Middle frontal gyrus (tissue), 1 donor: ENCODE results near the gene URM1.

Source experiments
- DNase-seq: peaks from one replicate; pipeline ENCODE4 v3.0.0-alpha.2; 2015; ENCODE audit warnings: low spot score; ENCODE audit errors: extremely low spot score

URM1 gene

DNA sequence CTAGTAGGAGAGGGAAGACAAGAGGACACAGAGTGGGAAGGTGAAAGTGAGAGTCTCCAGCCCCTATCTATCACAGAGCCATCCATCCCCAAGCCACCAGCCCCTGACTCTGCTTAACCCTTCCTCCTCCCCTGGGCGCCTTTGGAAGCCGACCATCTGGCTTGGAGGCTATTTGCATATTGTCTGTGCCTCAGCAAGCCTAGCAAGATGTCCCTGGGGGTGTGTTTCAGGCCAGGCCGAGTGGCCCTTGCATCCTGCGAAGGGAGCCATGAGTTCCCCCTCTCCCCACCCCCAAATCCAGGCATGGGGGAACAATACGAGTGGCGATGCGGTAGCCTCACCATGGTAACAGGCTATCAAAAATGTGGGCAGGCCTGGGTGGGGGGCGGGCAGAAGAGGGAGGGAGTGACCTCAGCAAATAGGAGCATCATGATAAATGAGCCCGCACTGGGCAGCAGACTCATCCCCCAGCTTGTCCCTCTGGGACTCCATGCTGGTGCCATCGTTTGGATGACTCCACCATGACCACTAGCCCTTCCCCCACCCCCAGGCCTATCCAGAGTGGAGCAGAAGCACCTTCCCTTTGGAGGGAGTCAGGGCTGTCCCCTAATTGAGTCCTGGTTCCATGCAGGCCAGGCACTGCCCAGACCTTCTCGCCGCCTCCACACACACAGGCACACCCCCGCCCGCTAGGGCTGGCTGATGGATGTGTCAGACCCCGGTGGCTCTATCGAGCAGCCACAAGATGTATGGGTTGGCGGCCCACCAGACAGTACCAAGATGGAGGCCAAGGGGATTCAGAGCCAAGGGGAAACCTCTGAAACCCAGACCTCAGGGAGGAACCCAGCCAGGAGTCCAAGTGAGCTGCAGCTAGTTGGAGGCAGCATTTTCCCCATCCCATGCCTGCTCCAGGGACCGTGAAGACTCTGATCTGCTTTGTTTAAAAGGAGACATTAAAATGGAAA is 14.6 kb downstream of the URM1 start:
- DNase-seq: no peak

DNA sequence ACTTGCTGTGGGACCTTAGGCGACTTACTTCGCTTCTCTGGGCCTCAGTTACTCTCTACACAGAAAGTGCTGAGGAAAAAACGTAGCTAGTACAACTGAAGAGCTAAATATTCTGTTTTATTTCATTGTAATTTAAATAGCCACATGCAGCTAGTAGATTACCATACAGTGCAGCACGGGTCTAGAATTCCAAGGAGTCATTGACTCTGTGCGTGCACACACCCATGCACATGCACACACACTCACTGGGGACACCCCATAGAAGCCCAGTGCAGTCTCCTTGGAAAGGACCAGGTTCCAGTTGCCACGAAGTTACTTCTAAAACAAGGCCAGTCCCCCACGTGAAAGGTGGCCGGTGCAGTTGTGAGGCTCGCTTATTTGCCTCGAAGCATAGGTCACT is 17.0 kb downstream of the URM1 start:
- DNase-seq: no peak

DNA sequence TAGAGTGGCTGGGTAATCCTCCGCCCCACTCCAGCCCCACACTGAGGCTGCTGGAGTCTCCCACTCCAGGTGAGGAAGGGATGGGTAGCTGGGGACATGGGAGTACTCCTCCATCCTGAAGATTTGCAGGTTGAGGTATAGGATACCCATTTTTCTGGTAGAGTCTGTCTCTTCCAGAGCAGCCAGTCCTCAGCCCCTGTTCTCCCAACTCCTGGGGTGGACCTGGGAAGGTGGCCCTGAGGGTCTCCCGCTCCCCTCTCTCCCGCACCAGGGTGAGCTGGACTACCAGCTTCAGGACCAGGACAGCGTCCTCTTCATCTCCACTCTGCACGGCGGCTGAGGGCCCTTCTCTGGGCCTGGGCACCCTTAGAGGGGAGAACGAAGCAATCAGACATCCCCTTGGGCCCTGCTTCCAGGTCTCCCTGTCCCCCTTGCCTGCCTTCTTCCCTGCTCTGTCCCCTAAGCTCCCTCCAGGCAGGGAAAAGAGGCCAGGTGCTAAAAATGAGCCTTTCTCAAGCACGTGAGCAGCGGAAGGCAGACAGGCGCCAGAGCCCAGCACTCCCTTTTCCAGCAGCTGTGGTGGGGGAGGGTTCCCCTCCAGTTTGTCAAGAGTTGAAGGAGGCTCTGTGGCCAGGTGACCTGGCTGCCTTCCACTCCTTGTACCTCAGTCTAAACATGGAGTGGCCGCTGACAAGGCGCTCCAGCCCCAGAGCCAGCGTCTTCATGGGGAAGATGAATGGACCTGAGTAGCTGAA is 18.4 kb downstream of the URM1 start:
- no peak for DNase-seq

DNA sequence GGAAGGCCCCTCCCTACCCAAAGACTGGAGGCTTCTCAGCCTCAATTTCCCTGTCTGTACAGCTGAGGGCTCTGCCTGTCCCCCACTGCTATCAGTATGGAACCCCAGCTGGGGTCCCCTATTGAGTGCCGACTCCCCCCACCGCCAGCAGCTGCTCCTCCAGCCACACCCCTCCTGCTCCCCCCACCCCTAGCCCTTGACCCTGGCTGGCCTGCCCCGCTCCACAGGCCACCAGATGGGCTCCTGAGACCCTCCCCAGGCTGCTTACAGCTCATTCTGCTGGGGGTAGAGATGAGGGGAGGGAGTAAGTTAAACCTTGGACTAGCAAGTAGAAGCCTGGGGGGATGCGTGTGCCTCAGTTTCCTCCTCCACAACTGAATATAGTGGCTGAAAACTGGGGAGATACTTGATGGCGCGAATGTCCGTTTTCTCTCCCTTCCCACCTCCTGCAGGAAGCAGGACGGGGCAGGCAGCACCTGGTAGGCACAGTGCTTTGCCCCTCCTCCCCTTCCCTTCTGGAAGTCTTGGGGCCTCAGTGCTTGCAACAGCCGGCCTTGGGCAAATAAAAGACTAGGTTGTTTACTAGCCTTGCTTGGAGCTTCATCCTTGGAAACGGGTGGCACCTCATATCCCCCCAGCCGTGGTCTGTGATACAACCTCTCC is 19.1 kb downstream of the URM1 start:
- DNase-seq: no peak

DNA sequence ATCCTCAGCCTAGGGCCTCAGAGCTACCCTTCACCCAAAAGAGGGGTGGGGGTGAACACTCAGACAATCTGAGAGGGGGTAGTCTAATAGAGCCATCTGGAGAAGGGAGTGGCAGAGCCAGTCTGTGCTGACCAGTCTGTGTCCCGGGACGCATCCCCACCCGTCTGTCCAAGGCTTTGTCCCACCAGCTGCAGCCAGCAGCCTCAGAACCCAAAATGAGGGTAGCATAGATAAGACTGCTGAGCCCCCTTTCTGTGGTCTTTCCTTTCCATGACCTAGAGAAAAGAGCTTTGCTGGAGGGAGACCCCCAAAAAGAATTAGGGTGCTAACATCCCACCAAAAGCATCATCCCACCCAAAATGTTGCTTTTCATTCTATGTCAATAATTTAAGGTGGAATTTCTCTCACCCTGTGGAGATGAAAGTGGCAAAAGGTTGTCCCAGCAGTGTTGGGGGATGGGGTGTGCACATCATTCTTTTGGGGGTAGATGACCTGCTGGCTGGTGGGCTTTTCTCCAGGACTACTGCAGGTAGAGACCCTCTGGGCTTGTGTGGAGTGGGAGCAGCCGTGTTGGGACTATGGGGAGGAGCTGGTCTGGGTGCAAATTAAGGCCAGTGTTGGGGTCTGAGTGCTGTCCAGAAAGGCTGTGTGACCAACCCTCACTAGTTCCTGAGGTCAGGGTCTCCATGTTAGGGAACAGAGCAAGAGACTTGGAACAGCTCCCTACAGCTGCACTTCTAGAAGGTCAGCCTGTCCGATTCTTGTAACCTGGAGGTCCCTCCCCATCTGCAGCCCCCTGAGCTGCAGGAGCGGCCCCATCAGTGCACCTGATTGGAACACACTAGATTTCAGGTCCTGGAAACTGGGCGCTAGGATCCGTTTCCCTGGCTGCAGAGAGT is 19.9 kb downstream of the URM1 start:
- no peak for DNase-seq

DNA sequence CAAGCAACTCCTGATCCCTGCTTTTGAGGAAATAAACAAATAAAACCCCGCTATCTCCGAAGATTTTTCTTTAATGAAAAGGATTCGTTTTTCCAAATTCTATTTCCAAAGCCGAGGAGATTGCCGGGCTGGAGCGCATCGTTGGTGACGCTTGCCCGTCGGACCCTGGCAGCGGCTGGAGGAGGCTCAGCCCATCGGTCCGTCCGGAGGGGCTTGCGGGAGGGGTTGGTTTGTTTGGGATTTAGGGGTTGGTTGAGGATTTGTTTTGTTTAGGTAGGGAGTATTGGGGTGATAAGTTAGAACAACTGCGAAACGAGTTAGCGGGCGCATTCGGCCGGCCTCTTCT is 20.8 kb downstream of the URM1 start:
- no peak for DNase-seq

DNA sequence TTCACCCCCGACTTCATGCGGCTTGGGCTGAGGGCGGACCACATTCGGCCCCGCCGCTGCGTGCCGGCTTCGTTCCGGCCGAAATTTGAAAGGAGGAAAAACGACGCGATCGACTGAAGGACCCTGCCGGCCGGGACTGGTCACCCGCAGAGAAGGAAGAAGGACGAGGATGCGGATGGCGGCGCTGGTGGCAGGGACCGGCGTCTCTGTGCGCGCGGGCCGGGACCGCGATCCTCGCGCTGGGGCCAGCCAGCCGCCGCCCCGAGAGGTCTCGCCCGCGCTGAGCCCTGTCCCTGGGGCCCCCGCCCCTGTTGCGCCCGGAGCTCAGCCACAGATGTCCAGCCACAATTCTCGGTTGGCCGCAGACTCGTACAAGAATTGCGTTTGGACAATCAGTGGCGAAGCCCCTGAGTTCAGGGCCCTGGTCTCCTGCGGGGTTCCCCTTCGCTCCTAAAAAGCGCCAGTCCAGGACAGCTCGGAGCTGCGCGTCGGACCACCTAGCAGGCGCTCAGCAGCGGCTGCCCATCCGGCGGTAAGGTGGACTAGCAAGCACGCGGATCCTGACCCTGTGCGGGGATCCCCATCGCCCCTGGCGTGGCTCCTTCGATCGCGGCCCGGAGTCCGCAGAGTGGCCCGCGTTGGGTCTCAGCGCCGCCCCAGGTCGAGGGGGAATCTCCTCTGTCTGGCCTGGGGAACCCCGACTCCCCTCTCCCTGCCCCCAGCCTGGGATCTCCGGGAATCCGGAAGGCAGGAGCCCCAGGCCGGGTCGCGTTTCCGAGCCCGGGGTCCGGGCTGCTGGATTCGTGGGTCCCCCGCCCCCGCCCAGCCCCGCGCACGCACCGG is 21.3 kb downstream of the URM1 start:
- no peak for DNase-seq

DNA sequence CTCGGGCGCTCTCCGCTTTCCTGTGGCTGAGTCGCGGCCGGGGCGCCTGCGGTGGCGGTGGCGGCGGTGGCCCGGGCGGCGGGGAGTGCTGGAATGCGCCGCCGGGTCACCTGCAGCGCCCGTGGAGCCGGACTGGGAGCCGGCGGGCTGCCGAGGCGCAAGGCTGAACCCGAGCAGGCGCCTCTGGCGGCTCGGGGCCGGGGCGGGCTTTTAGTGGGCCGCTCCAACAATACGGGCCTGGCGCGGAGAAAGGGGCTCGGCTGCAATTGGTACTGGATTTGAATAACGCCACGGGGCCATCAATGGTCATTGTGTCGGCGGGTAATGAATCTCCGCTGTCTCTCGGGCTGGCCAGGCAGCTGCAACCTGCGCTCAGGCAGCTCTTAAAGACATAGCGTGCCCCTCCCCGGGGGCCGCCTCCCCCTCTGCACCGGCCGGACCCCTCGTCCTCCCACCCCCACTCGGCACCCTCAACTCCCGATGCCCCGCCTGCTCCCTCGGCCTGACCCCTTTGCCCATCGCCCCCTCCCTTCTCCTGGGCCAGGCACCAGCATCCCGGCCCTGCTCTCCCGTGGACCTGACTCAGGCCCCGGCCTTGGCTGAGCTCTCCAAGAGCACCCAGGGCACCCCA is 22.1 kb downstream of the URM1 start:
- no peak for DNase-seq

DNA sequence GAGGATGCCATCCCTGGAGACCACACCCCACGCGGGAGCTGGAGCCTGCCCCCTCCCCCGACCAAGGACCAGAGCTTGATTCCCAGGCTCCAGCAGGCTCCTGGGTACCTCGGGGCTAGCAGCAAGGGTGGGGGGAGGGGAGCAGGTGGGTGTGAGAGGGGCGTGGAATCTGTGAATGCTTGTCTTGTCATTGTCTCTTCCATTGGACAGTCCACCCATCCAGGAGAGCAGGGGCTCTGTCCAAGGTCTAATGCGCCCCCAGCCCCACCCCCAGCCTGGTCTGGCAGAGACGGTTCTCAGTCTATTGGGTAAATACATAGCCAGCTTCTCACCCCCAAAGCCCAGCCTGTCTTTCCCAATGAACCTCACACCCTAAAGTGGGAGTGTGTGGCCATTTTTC is 22.8 kb downstream of the URM1 start:
- DNase-seq: no peak

DNA sequence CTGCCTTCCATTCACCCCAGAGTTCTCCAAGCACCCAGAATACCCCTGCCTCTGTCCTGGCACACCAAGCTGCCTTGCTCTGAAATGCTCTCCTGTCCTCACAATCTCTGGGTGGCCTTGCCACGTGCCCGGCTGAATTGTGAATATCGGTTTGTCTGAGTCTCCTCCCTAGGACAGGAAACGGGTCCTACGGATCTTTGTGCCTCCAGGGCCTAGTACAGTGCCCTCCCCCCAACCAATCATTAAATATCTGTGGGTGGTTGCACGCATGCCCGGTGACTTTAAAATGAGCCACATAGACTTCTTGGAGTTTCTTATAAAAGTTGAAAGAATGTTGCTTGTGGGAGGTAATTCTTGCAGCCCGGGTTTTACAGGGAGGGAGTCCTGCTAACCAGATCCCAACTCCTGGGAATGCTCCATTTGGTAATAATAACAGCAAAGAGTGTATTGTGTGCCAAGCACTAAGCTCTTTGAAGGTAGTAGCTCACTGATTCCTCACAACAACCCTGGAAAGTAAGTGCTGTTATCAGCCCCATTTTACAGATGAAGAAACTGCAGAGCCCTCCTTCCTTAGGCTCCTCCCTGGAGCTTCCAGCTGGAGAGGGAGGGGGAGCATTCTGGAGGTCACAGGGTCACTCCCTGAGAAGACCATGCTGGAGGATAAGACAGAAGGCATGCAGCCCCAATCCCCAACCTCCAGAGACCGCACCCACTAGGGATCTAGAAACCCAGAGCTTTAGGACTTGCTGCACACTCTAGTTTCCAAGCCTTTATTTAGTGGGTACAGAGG is 23.4 kb downstream of the URM1 start:
- DNase-seq: no peak

DNA sequence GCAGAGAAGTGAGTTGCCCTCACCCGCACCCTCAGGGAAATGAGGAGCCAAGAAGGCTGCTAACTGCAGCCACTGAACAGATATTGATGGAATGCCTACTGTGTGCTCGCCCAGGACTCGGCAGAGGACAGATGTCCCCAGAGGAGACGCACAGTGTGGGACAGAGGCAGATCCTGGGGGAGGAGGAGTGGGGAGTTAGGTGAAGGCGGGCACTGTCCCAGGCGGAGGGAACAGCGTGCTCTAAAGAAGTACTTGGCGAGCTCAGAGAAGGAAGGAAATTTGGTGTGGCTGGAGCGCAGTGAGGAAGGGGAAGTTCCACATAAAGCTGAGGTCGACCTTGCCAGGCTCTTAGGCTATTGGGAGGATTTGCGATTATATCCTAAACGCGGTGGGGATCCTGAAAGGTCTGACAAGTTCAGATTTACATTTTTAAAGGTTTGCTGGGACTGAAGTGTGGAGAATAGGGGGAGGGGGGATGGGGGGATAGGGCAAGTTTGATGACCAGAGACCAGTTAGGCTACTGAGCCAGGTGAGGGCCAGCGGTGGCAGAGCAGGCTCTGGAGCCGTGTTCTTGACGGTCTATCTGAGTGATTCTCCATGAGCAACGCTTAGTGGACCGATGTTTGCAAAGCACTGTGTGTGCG is 25.9 kb downstream of the URM1 start:
- no peak for DNase-seq

DNA sequence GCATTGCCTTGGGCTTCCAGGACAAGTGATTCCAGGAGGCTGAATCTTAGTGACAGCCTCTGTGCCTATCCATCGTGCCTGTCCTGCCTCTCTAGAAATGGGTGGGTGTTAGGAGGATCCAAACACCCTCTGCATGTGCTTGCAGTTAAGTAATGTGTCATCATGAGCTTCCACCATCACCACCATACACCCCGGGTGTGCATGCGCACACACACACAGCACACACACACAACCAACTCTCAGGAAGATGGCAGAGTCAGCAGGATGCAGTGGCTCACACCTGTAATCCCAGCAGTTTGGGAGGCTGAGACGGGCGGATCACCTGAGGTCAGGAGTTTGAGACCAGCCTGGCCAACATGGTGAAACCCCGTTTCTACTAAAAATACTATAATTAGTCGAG is 26.7 kb downstream of the URM1 start:
- DNase-seq: no peak

DNA sequence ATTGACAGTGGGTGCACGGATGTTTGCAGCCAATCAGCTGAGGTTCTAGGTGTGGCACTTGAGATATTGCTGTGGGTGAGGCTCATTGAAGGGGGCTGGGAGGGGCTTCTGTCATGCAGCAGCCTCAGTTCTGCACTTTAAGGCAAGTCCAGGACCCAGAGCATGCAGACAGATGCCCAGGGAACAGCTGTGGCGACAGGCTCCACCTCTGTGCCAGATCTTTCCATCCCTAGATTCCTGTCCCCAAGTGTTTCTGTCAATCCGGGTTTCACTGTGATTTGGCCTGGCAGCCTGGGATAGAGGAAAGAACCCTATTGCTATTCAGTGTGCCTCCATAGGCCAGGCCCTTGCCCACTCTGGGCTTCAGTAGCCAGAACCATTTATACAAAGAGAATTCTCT is 28.7 kb downstream of the URM1 start:
- DNase-seq: no peak

DNA sequence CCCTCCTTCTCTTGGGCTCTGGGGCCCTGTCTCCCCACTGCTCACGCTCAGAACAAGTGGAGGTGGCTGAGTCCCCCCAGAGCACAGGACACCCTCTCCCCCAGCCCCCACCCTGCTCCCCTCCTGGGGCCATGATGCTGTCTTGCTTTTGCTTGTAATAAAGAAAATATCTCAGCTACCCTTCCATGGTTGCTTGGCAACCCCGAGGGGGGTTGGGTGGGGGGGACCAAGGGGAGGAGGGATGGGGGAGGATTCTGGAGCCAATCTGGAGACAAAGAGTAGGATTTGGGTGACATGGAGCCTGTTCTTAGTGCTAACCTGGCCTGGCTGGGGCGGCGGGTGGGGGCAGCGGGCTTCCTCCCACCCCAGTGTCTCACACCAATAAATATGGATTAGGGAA is 33.4 kb downstream of the URM1 start:
- no peak for DNase-seq

DNA sequence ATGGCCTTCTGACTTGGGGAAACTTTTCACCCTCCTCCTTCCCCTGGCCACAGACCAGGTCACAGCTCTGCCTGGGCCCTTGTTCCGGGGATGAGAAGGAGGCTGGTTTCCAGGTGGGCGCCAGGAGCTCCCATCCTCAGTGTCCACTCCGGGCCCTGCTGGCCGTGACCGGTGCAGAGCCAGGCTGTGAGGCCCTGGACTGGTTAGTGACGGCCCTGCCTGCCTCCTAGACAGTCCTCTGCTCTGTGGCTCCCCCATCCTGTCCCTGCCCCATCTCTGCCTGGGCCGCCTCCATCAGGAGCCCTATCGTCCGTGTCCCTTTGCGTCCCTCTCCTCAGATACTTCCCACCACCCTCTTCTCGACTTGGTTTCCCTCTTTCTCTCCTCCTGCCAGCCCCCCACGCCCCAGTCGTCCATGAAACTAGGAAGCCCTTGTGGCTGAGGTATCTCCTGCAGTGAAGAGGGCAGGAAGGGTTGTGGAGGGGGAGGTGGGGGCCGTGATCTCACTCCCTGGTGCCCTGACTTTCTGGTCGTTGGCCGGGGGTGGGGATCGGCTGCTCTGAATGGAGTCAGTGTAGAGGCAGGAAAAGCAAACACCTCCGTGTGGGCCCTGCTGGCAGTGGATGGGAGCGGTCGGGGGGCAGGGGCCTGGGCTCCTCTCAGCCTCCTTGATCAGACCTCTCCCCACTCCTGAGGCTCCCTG is 34.1 kb downstream of the URM1 start:
- DNase-seq: no peak

DNA sequence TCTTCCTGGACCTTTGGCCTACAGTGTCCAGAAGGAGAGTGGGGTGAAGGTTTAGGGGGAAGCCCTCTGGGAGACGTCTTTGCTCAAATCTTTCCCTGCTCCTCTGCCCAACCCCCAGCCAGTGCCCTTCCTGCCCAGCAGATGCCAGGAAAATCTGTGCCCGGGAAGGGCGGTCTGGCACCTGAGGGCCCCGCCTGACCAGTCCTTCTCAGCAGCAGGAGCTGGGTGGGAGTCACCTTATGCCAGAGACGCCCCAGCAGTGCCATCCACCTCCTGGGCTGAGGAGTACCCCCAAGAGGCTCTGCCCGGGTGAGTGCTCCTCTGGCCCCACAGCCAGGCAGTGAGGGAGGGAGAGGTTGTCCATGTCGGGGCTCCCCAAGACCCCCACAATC is 34.6 kb downstream of the URM1 start:
- DNase-seq: no peak

DNA sequence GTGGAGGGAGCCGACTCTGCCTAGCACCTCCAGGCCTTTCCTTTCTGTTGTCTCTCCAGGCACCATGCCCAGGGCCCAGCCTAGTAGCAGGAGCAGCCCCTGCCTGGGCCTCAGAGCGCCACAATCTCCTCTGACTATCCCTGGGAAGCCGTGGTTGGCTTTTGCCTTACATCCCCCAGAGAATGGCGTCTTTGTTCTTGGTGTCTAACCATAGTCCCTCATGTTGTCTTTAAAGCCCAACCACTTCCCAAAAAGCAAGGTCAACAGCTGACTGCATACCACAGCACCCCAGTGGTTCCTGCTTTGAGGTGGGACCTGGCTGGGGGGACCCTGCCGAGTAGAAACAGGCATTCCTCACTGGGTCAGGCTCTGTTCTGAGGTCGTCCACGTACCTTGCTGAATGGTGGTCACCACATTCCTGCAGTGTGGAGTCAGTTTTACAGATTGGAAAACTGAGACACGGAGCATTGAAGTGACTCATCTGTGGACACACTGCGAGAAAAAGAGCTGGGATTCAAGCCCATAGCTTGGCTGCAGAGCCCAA is 35.7 kb downstream of the URM1 start:
- DNase-seq: no peak
